GM06990 (cell line): Measurements from ENCODE around the gene LUC7L.

Source experiments
- DNase-seq: peaks from one replicate; pipeline ENCODE4 v3.0.0-alpha.2; 2011; ENCODE audit not compliant: insufficient read length; ENCODE audit errors: extremely low read depth
- H3K27me3 ChIP-seq: replicated peaks from 2 replicates; pipeline ENCODE4 v1.6.0; 2011; ENCODE audit warnings: low read length; ENCODE audit not compliant: control insufficient read depth, insufficient read depth
- H3K36me3 ChIP-seq: 2 replicates; pipeline ENCODE4 v1.5.1; 2011; ENCODE audit warnings: low read length; ENCODE audit not compliant: control insufficient read depth, insufficient read depth
- H3K4me3 ChIP-seq: replicated peaks from 2 replicates; pipeline ENCODE4 v1.5.1; 2011; ENCODE audit warnings: low read depth, mild to moderate bottlenecking, control low read depth, low read length
- CTCF ChIP-seq: IDR thresholded peaks from 2 replicates; pipeline ENCODE4 v1.5.1; 2011; ENCODE audit warnings: low read length, control low read depth, mild to moderate bottlenecking, inconsistent platforms; ENCODE audit not compliant: insufficient read depth, poor library complexity, severe bottlenecking

LUC7L gene

DNA sequence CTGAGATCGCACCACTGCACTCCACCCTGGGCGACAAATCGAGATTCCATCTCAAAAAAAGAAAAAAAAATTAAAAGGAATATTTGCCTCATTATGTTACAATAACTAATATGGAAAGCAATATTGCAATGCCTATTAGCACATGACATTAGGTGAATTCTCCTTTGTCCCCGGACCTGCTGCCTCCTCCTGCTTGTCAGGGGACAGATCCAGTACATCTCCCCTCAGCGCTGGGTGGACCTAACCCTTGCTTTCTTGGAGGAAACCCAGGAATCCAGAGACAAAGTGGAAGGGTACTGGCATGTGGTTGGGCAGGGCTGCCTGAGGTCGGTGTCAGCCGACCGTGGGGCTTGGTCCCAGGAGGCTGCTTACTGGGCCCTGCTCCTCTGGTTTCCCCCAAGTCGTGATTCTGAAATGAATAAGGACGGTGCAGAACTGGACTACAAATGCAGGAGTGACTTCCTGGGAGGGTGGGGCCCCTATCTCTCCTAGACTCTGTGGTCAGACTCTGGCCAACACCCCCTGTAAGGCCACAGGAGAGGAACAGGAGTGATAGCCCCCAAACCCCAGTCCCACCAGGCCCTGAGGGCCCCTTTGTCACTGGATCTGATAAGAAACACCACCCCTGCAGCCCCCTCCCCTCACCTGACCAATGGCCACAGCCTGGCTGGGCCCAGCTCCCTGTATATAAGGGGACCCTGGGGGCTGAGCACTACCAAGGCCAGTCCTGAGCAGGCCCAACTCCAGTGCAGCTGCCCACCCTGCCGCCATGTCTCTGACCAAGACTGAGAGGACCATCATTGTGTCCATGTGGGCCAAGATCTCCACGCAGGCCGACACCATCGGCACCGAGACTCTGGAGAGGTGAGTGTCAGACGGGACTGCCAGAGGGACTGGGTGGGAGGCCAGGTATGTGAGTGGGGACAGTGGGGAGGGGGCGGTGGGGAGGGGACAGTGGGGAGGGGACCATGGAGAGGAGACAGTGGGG lies 76.8 kb downstream of the LUC7L start, which contains the start of gene HBZ:
Gene HBZ, plus strand, starts transcription at position 504 of the 988 bp plus-strand sequence. Its CDS starts 266 bp downstream, at position 770.
- no peak for TF ChIP-seq CTCF
- Histone ChIP-seq H3K27me3 (no peaks in the 10 kb centered on the region), H3K4me3 (no peak within 1 kb of the TSS), H3K36me3 (no peaks in the 10 kb centered on the region)
- DNase-seq, result no peak

- no peak for TF ChIP-seq CTCF
- Histone ChIP-seq H3K4me3 (no peak overlapping the region), H3K27me3 (no peaks in the 10 kb centered on the region), H3K36me3 (no peaks in the 10 kb centered on the region)
- no peak for DNase-seq
These were observed 80.1 kb downstream of the LUC7L start for GRCh38 chr16:149024-149660.

DNA sequence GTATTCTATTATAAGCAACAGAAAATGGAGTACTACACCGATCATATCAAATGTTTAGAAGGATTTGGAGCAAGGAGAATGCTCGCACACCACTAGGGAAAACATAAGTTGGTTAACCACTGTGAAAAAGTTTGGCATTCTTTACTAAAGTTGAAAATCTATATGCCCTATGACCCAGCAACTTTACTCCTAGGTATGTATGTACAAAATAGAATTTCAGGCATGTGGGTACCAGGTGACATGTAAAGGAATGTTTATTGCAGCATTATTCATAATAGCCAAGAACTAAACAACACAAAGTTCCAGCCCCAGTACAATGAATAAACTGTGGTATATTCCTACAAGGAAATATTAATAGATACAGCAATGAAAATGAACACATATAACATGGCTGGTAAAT lies 82.6 kb downstream of the LUC7L start:
- no peak for DNase-seq
- no peak for TF ChIP-seq CTCF
- H3K4me3 ChIP-seq, result no peak overlapping the region
- no peaks in the 10 kb centered on the region for H3K27me3 ChIP-seq
- H3K36me3 ChIP-seq, result no peaks in the 10 kb centered on the region

DNA sequence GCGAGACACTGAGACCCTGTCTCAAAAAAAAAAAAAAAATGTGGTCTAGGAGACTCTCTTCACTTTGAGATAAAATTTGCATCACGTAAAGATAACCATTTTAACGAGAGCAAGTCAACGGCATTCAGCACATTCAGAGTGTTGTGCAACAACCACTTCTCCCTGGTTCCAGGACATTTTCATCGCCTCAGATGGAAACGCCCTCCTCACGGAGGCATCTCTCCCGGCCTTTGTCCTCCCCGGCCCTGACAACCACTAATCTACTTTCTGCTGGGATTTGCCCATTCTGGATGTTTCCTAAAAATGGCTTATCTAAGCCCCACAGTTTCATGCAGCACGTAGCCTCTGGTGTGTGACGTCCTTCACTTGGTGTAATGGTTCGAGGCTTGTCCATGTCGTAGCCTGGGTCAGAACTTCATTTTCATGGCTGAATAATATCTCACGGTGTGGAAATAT lies 84.4 kb downstream of the LUC7L start:
- Histone ChIP-seq H3K36me3 (no peaks in the 10 kb centered on the region), H3K4me3 (no peak overlapping the region), H3K27me3 (no peaks in the 10 kb centered on the region)
- DNase-seq, result no peak
- TF ChIP-seq CTCF, result no peak

DNA sequence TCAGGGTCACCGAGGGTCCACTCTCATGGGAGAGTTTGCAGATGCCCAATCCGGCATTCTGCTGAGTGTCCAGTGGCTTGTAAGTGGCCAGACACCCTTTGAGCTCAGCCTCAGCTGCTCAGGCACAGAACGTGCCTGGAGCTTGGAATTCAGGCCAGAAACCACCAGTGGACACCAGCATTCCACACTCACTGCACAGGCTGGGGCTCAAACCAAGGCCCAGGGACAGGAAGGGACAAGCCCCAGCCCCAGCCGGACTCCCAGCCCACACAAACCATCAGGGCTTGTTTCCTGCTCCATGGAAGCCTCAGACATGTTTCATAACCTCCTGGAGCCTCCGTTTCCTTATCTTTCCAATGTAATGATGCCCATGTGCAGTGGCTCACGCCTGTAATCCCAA lies 85.8 kb downstream of the LUC7L start:
- no peak for TF ChIP-seq CTCF
- DNase-seq, result no peak
- H3K27me3 ChIP-seq, result no peaks in the 10 kb centered on the region
- no peaks in the 10 kb centered on the region for H3K36me3 ChIP-seq
- no peak overlapping the region for H3K4me3 ChIP-seq
